ENCODE data around the gene SLC5A6. TPM values are rescaled to one million over a fixed set of nuclear protein-coding genes. Genes with fewer than 3 reads are reported as not detected.
A peak's percentile ranks its signal among the peaks of the same experiment; 100 is the strongest.

The SLC5A6 gene
- polyA plus RNA-seq, 1 experiment: 22.0 TPM

DNA sequence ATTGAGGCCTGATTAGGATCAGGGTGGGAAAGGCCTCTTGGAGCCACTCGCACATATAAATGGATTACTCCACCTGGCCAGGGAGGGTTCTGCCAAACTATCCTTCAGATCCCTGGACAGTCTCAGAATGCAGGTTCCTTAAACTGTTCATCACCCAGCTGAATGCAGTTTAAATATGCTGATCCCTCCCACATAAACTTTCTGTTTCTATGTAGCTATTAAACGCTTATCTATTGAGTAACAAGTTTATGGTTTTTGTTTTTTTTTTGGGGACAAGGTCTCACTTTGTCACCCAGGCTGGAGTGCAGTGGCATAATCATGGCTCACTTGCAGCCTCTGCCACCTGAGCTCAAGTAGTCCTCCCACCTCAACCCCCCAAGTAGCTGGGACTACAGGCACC lies 7.0 kb upstream of the SLC5A6 start:
- ChIA-PET CTCF (interaction anchor here (1.1 to 2.1 kb wide), 2 partner anchors 28 to 49 kb away, joined by 3 to 5 read pairs; no protein-coding TSS in a partner anchor), POLR2A (interaction anchor here (0.6 kb wide), 1 partner anchor 15 kb away, joined by 4 read pairs; no protein-coding TSS in a partner anchor)
- DNase-seq (ENCODE audit: low read depth, low spot score): no peak
- Histone ChIP-seq H3K4me3 (ENCODE audit: low read depth, low read length) (no peak overlapping the region), H3K27me3 (ENCODE audit: control insufficient read depth, insufficient read depth, low read length) (no peaks in the 10 kb centered on the region), H3K9me3 (ENCODE audit: control insufficient read depth, insufficient read depth, low read length) (no peaks in the 10 kb centered on the region), H3K27ac (ENCODE audit: low read depth, low read length) (no peak overlapping the region)
- no peak for TF ChIP-seq CTCF (IDR thresholded peaks at IDR 0.05; ENCODE audit: low read depth, low read length)

- ChIA-PET POLR2A (no interaction called here), CTCF (interaction anchor here (0.6 to 2.1 kb wide), 4 partner anchors 23 to 60 kb away, joined by 3 to 5 read pairs (median 3); no protein-coding TSS in a partner anchor)
These were observed 6.5 kb upstream of the SLC5A6 start for GRCh38 chr2:27218614-27219013.

DNA sequence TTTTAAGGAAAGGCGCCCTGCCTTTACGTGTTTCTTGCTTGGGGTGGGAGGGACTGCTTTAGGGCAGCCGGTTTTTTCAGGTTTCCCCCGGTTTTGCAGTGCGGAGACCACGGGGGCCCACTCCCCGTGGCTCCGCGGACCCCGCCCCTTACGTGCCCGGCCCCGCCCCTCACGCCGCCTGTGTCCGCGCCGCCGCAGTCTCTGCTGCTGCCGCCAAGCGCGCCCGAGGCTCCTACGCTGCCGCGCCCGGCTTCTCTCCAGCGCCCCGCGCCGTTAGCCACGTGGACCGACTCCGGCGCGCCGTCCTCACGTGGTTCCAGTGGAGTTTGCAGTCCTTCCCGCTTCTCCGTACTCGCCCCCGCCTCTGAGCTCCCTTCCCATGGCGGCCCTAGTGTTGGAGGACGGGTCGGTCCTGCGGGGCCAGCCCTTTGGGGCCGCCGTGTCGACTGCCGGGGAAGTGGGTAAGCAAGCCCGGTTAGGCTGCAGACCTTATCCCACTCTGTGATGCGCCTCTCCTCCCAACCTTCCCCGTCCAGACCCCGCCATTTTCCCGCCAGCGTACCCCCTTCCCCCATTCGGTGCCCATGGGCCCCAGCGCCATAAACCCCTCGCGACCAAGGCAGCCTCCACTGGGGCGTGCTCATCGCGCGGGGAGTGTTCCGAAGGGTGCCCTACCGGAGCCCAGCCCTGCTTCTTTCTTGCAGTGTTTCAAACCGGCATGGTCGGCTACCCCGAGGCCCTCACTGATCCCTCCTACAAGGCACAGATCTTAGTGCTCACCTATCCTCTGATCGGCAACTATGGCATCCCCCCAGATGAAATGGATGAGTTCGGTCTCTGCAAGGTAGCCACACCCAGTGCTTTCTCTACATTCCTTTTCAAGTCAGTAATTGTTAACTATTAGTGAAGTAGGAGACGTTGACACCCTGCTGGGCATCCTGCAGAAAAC lies 5.4 kb upstream of the SLC5A6 start, which contains the start of gene CAD:
Gene CAD (plus strand): TSS at position 197 of the 949 bp plus-strand sequence. CDS start 183 bp downstream, at position 380.
- CTCF ChIA-PET: interaction anchor here (0.6 to 0.9 kb wide), 4 partner anchors 9 to 61 kb away, joined by 3 read pairs; no protein-coding TSS in a partner anchor
- 0 out of 2 replicates have a peak, but pooled peaks have one; percentile 23 for TF ChIP-seq CTCF (IDR thresholded peaks at IDR 0.05; ENCODE audit: low read depth, low read length)
- no peaks in the 10 kb centered on the region for H3K27me3 ChIP-seq (ENCODE audit: control insufficient read depth, insufficient read depth, low read length)
- peak within 1 kb of the TSS; percentile 42 for H3K27ac ChIP-seq (ENCODE audit: low read depth, low read length)
- no peaks in the 10 kb centered on the region for H3K9me3 ChIP-seq (ENCODE audit: control insufficient read depth, insufficient read depth, low read length)
- DNase-seq (ENCODE audit: low read depth, low spot score): peak; percentile 44
- POLR2A ChIA-PET: interaction anchor here (0.7 kb wide), 1 partner anchor 164 kb away, joined by 4 read pairs; no protein-coding TSS in a partner anchor
- H3K4me3 ChIP-seq (ENCODE audit: low read depth, low read length): peak within 1 kb of the TSS; percentile 87

More at GRCh38 chr2:27218614-27219013, 6.5 kb upstream of the SLC5A6 start:
- Histone ChIP-seq H3K27ac (ENCODE audit: low read depth, low read length) (no peak overlapping the region), H3K9me3 (ENCODE audit: control insufficient read depth, insufficient read depth, low read length) (no peaks in the 10 kb centered on the region), H3K4me3 (ENCODE audit: low read depth, low read length) (peak overlapping the region; percentile 87), H3K27me3 (ENCODE audit: control insufficient read depth, insufficient read depth, low read length) (no peaks in the 10 kb centered on the region)
- no peak for DNase-seq (ENCODE audit: low read depth, low spot score)
- no peak for TF ChIP-seq CTCF (IDR thresholded peaks at IDR 0.05; ENCODE audit: low read depth, low read length)

GRCh38 chr2:27216416-27217137 lies 4.5 kb upstream of the SLC5A6 start:
- TF ChIP-seq CTCF (IDR thresholded peaks at IDR 0.05; ENCODE audit: low read depth, low read length): no peak
- H3K27ac ChIP-seq (ENCODE audit: low read depth, low read length): no peak overlapping the region
- peak overlapping the region; percentile 48 for H3K4me3 ChIP-seq (ENCODE audit: low read depth, low read length)
- DNase-seq (ENCODE audit: low read depth, low spot score): no peak
- no peaks in the 10 kb centered on the region for H3K9me3 ChIP-seq (ENCODE audit: control insufficient read depth, insufficient read depth, low read length)
- ChIA-PET CTCF (no interaction called here), POLR2A (no interaction called here)
- no peaks in the 10 kb centered on the region for H3K27me3 ChIP-seq (ENCODE audit: control insufficient read depth, insufficient read depth, low read length)

Data from AG04450 (cell line).